Left ventricle myocardium inferior (tissue), 1 donor: Measurements from ENCODE around the gene PRSS12. TPM values are rescaled to one million over a fixed set of nuclear protein-coding genes. Genes with fewer than 3 reads are reported as not detected.
"Not testable (repeated sequence)": the region's sequence is repeated elsewhere in the genome, so short reads cannot be mapped to it uniquely, and the experiment has no call there.

Experiments
- DNase-seq: peaks from one replicate; pipeline ENCODE4 v3.0.0-alpha.2; 2020
- H3K27ac ChIP-seq: fragments of 200-600 bp; replicated peaks from 2 replicates; pipeline ENCODE4 v1.8.0; 2021
- H3K27me3 ChIP-seq: fragments of 200-600 bp; 2 replicates; pipeline ENCODE4 v1.8.0; 2021; ENCODE audit warnings: low read depth
- H3K36me3 ChIP-seq: fragments of 200-600 bp; 2 replicates; pipeline ENCODE4 v1.8.0; 2021
- H3K4me1 ChIP-seq: fragments of 200-600 bp; 2 replicates; pipeline ENCODE4 v1.8.0; 2021
- H3K4me3 ChIP-seq: fragments of 200-600 bp; 2 replicates; pipeline ENCODE4 v1.8.0; 2021; ENCODE audit warnings: mild to moderate bottlenecking, moderate library complexity
- H3K9me3 ChIP-seq: fragments of 200-600 bp; replicated peaks from 2 replicates; pipeline ENCODE4 v1.8.0; 2021
- intact Hi-C: fragments of 100-400 bp; cut with micrococcal nuclease; formaldehyde crosslinking; loops from one replicate; pipeline ENCODE4 v1.11.0; 2022
- total RNA-seq: library from RNA; stranded (reverse); fragmentation: NEBNext Ultra II Directional; extraction: Animal tissue kit (Norgen Biotek cat#: 25700); gene quantifications from one replicate; pipeline ENCODE4 v1.2.1, GENCODE V29; 2021
- TF ChIP-seq, protein P1 (sequence below): fragments of 200-600 bp; IDR thresholded peaks from 2 replicates; pipeline ENCODE4 v1.8.0; 2021; ENCODE audit warnings: antibody characterized with exemption, mild to moderate bottlenecking, borderline replicate concordance
- donor health status: DM: no; HTN: yes; CAD: no; lungs with severe emphysema.

Gene PRSS12
- total RNA-seq, 1 donor from 2014 or later = not detected

DNA sequence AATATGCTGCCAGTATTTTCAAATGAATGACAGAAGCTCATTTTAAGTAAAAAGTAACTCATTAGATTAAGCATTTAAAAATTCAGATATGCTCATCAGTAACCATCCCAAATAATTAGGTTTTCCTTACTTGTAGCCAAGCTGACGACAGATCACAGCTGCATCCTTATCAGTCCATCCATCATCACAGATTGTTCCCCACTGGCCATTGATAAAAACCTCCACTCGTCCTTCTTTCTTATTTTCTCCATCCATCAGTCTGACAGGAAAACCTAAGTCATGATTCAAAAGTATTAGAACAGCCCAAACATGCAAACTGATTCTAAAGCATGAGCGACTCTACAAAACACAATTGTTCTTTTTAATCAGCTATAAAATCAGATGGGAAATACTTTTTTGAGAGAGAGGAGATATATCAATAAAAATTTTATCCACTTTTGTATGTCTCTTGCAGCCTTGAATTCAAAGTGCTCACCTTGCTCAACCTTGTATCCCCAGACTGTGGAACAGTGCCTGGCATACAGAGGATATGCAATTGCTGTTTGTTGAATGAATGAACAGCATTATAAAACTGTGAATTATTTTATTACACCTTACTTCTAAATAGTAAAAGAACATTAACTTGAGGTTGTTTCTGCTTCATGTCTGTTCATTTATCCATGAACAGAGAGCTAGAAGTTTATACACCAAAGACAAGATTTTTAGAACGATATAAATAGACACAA is 44.3 kb downstream of the PRSS12 start:
- no peaks in the 10 kb centered on the region for H3K4me1 ChIP-seq
- no peak overlapping the region for H3K4me3 ChIP-seq
- intact Hi-C loops = no loop called here
- H3K27me3 ChIP-seq = no peaks in the 10 kb centered on the region
- TF ChIP-seq, protein P1, sequence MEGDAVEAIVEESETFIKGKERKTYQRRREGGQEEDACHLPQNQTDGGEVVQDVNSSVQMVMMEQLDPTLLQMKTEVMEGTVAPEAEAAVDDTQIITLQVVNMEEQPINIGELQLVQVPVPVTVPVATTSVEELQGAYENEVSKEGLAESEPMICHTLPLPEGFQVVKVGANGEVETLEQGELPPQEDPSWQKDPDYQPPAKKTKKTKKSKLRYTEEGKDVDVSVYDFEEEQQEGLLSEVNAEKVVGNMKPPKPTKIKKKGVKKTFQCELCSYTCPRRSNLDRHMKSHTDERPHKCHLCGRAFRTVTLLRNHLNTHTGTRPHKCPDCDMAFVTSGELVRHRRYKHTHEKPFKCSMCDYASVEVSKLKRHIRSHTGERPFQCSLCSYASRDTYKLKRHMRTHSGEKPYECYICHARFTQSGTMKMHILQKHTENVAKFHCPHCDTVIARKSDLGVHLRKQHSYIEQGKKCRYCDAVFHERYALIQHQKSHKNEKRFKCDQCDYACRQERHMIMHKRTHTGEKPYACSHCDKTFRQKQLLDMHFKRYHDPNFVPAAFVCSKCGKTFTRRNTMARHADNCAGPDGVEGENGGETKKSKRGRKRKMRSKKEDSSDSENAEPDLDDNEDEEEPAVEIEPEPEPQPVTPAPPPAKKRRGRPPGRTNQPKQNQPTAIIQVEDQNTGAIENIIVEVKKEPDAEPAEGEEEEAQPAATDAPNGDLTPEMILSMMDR = no peak
- no peak overlapping the region for H3K27ac ChIP-seq
- no peaks in the 10 kb centered on the region for H3K9me3 ChIP-seq
- H3K36me3 ChIP-seq = no peaks in the 10 kb centered on the region
- DNase-seq = no peak

DNA sequence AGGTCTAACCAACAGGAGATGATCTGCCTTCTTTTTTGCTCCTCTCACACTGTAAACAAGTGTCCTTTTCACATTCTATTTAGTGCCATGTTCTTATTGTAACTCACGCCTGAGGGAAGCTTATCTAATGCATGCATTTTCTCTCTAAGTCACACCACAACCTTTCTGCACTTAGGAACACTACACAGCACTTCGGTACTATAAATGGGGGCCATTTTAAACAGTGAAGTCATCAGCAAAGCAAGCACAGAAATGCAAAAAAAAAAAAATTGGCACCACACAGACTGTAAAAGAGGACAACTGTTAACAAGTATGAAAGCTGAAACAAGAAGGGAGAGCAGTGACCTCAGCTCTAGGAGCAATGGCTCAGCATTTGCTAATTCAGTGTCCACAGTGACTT is 45.2 kb downstream of the PRSS12 start:
- TF ChIP-seq, protein P1 = no peak
- Histone ChIP-seq H3K27me3 (no peaks in the 10 kb centered on the region), H3K4me1 (no peaks in the 10 kb centered on the region), H3K9me3 (no peaks in the 10 kb centered on the region), H3K27ac (no peak overlapping the region), H3K4me3 (no peak overlapping the region), H3K36me3 (no peaks in the 10 kb centered on the region)
- DNase-seq = no peak
- intact Hi-C loops = no loop called here

DNA sequence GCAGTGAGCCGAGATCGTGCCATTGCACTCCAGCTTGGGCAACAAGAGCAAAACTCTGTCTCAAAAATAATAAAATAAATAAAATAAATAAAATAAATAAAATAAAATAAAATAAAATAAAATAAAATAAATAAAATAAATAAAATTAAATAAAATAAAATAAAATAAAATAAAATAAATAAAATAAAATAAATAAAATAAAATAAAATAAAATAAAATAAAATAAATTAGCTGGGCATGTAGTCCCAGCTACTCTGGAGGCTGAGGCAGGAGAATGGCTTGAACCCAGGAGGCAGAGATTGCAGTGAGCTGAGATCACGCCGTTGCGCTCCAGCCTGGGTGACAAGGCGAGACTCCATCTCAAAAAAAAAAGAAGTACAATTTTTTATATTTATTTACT is 53.2 kb downstream of the PRSS12 start:
- H3K27me3 ChIP-seq, intact Hi-C loops, H3K27ac ChIP-seq, H3K9me3 ChIP-seq, H3K36me3 ChIP-seq, H3K4me3 ChIP-seq, H3K4me1 ChIP-seq, DNase-seq: not testable (repeated sequence)

DNA sequence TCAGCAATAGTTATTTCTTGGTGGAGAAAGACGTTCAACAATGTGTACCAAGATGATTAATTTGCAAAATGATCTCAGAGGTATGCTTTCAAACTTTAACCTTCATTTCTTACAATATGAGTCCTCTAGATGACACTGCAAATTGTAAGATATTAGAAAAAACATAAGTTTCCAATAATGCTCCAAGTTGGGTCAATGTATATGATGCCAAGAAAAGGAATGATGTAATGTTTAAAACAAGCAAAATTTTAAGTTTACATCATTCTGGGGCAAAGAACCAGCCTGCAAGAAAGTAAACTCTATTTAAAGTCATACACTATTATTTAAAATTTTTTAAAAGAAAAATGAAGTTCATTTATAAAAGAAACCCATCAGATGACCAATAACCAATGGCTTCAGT is 56.1 kb downstream of the PRSS12 start:
- H3K27me3 ChIP-seq = peaks cover 4% of the 10 kb centered on the region
- TF ChIP-seq, protein P1 = no peak
- intact Hi-C loops = no loop called here
- H3K4me3 ChIP-seq = no peak overlapping the region
- DNase-seq = no peak
- H3K27ac ChIP-seq = no peak overlapping the region
- no peaks in the 10 kb centered on the region for H3K9me3 ChIP-seq
- no peaks in the 10 kb centered on the region for H3K36me3 ChIP-seq
- no peaks in the 10 kb centered on the region for H3K4me1 ChIP-seq

DNA sequence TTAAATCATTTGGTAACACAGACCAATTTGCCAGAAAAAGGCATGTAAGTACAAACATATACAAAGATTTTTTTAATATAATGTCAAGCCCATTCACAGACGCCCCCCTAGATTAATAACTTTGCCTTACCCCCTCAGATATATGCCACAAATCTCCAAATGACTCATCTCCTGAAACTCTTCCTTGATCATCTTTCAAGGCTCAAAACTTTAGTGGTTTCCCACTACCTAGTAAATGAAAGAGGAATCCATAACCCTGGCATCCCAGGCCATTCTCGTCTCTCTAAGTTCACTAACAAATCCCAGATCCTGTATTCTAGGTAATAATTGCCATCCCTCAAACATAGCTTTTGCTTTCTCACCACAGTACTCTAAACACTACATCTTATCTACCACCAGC is 61.9 kb downstream of the PRSS12 start:
- Histone ChIP-seq H3K4me1 (no peaks in the 10 kb centered on the region), H3K27ac (no peak overlapping the region), H3K9me3 (no peaks in the 10 kb centered on the region), H3K36me3 (no peaks in the 10 kb centered on the region), H3K4me3 (no peak overlapping the region), H3K27me3 (no peaks in the 10 kb centered on the region)
- TF ChIP-seq, protein P1 = no peak
- intact Hi-C loops = no loop called here
- DNase-seq = no peak

DNA sequence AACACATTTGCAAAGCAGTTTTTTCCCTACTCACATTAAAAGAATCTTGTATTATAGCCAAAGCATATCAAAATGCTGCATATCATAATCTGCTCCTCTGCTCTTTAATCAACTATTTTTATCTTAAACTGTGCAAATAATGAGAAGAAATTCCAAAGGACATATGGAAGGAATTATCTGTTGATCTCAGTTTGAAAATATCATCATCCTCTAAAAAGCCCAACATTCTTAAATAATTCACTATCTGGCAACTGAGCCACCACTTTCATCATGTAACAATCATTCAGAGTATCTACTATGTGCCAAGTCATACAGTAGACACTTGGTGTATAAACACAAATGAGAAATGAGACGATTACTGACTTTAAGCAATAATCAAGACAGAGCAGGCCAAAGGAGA is 63.0 kb downstream of the PRSS12 start:
- intact Hi-C loops = no loop called here
- H3K9me3 ChIP-seq = no peaks in the 10 kb centered on the region
- H3K4me3 ChIP-seq = no peak overlapping the region
- H3K27me3 ChIP-seq = no peaks in the 10 kb centered on the region
- H3K4me1 ChIP-seq = no peaks in the 10 kb centered on the region
- H3K27ac ChIP-seq = no peak overlapping the region
- DNase-seq = no peak
- no peaks in the 10 kb centered on the region for H3K36me3 ChIP-seq
- TF ChIP-seq, protein P1 = no peak
